Transverse colon (tissue), 3 donors: ENCODE measurements around the gene GCAT.

Experiments
- CTCF ChIP-seq, 5 experiments: fragments of 200-600 bp in 3 of 5; fragments of 450-650 bp in 2 of 5; sonication (generic) in 3 of 5; IDR thresholded peaks; 1 replicate in 2 of 5; 2 replicates in 3 of 5; pipeline ENCODE4 v1.5.1; 2016 to 2017; ENCODE audit warnings: antibody characterized with exemption in 5 of 5, inconsistent platforms in 3 of 5, mild to moderate bottlenecking in 2 of 5, moderate library complexity in 1 of 5
- EP300 ChIP-seq: sonication (generic); formaldehyde crosslinking; IDR thresholded peaks from one replicate; pipeline ENCODE4 v1.6.1; 2017; ENCODE audit warnings: antibody characterized with exemption, low read depth
- POLR2A ChIP-seq: fragments of 450-650 bp; IDR thresholded peaks from one replicate; pipeline ENCODE4 v1.6.1; 2016; ENCODE audit warnings: antibody characterized with exemption, mild to moderate bottlenecking, moderate library complexity

GRCh38 chr22:37807410-37808293 is at the start of gene GCAT:
- TF ChIP-seq CTCF (IDR thresholded peaks at IDR 0.05) (no peak), EP300 (no peak), POLR2A (peak; percentile 77)
